ENCODE measurements around the gene FOXP1. TPM values are rescaled to one million over a fixed set of nuclear protein-coding genes. Genes with fewer than 3 reads are reported as not detected.

FOXP1 gene
- polyA plus RNA-seq, 1 donor from 2014 or later, result 5.6 TPM

DNA sequence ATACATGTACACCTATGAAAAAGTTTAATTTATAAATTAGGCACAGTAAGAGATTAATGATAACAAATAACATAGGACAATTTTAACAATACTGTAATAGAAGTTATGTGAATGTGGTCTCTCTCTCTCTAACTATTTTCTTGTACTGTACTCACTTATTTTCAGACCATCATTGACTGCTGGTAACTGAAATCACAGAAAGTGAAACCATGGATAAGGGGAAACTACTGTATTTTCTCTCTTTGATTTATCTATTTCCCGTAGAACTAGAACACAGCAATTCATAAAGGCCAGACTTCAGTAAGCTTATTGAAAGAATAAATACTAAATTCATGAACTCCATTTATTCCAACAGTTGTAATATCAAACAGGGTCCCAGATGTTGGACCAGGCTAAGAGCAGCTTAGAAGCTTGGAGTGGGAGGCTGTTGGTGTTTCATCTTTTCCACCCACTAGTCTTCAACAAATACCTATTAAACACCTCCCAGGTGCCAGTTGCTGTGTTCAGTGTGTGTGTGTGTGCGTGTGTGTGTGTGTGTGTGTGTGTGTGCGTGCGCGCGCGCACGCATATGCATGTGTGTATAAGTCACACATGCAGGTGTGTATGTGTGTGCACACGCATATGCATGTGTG, 235.4 kb downstream of the FOXP1 start:
- no peaks in the 10 kb centered on the region for H4K20me1 ChIP-seq (ENCODE audit: insufficient read depth)
- no peak overlapping the region for H3K9ac ChIP-seq (ENCODE audit: low read length)
- H3K27me3 ChIP-seq (ENCODE audit: insufficient read depth, low read depth, low read length), result no peaks in the 10 kb centered on the region
- no peak overlapping the region for H3K4me3 ChIP-seq (ENCODE audit: low read length)
- H3K4me2 ChIP-seq (ENCODE audit: low read length), result no peak overlapping the region
- no peak overlapping the region for H3K27ac ChIP-seq (ENCODE audit: low read length)
- no peaks in the 10 kb centered on the region for H3K9me3 ChIP-seq (ENCODE audit: low read length)
- H3K79me2 ChIP-seq (replicated peaks; ENCODE audit: insufficient read depth, low read length), result no peaks in the 10 kb centered on the region
- H3K36me3 ChIP-seq (ENCODE audit: insufficient read depth, low read length), result no peaks in the 10 kb centered on the region
- no peaks in the 10 kb centered on the region for H3F3A ChIP-seq (ENCODE audit: insufficient read depth, low read length, poor library complexity, severe bottlenecking)
- TF ChIP-seq, protein P1, sequence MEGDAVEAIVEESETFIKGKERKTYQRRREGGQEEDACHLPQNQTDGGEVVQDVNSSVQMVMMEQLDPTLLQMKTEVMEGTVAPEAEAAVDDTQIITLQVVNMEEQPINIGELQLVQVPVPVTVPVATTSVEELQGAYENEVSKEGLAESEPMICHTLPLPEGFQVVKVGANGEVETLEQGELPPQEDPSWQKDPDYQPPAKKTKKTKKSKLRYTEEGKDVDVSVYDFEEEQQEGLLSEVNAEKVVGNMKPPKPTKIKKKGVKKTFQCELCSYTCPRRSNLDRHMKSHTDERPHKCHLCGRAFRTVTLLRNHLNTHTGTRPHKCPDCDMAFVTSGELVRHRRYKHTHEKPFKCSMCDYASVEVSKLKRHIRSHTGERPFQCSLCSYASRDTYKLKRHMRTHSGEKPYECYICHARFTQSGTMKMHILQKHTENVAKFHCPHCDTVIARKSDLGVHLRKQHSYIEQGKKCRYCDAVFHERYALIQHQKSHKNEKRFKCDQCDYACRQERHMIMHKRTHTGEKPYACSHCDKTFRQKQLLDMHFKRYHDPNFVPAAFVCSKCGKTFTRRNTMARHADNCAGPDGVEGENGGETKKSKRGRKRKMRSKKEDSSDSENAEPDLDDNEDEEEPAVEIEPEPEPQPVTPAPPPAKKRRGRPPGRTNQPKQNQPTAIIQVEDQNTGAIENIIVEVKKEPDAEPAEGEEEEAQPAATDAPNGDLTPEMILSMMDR (IDR thresholded peaks at IDR 0.05; ENCODE audit: poor library complexity, severe bottlenecking), result no peak
- TF ChIP-seq POLR2AphosphoS5 (IDR thresholded peaks at IDR 0.05) (no peak), EP300 (conservative IDR thresholded peaks at IDR 0.05; ENCODE audit: poor library complexity, severe bottlenecking) (no peak), RAD21 (conservative IDR thresholded peaks at IDR 0.05) (no peak), TAF1 (IDR thresholded peaks at IDR 0.05; ENCODE audit: low read depth) (no peak), MXI1 (conservative IDR thresholded peaks at IDR 0.05; ENCODE audit: poor library complexity, severe bottlenecking) (no peak), EZH2 (IDR thresholded peaks at IDR 0.05; ENCODE audit: borderline replicate concordance, insufficient read depth, low read length, poor library complexity, severe bottlenecking) (no peak), SMC3 (conservative IDR thresholded peaks at IDR 0.05; ENCODE audit: poor library complexity) (no peak)
- TF ChIP-seq, protein P2, sequence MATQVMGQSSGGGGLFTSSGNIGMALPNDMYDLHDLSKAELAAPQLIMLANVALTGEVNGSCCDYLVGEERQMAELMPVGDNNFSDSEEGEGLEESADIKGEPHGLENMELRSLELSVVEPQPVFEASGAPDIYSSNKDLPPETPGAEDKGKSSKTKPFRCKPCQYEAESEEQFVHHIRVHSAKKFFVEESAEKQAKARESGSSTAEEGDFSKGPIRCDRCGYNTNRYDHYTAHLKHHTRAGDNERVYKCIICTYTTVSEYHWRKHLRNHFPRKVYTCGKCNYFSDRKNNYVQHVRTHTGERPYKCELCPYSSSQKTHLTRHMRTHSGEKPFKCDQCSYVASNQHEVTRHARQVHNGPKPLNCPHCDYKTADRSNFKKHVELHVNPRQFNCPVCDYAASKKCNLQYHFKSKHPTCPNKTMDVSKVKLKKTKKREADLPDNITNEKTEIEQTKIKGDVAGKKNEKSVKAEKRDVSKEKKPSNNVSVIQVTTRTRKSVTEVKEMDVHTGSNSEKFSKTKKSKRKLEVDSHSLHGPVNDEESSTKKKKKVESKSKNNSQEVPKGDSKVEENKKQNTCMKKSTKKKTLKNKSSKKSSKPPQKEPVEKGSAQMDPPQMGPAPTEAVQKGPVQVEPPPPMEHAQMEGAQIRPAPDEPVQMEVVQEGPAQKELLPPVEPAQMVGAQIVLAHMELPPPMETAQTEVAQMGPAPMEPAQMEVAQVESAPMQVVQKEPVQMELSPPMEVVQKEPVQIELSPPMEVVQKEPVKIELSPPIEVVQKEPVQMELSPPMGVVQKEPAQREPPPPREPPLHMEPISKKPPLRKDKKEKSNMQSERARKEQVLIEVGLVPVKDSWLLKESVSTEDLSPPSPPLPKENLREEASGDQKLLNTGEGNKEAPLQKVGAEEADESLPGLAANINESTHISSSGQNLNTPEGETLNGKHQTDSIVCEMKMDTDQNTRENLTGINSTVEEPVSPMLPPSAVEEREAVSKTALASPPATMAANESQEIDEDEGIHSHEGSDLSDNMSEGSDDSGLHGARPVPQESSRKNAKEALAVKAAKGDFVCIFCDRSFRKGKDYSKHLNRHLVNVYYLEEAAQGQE (IDR thresholded peaks at IDR 0.05; ENCODE audit: borderline replicate concordance), result no peak
- no peak overlapping the region for H2AFZ ChIP-seq (ENCODE audit: low read depth, low read length)
- no peaks in the 10 kb centered on the region for H3K9me2 ChIP-seq (ENCODE audit: insufficient read depth, low read length)

DNA sequence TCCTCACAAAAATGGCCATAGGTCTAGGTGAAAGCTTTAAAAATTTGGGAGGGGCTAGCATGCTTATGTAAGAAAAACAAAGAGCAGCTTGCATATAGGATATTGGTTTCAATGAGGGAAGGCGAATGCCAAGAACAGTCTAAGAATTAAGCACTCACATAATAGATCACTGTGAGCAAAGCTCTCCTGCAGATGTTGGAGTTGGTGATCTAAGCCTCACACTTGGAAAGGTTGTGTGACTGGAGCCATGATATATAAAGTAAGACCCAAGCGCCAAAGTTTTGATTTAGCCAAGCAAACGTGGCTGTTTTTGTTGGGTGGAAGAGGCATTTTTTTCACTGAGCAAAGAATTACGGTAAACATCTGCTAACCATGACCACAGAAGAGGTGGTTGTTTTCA, 237.5 kb downstream of the FOXP1 start:
- Histone ChIP-seq H3K9ac (ENCODE audit: low read length) (no peak overlapping the region), H3K9me3 (ENCODE audit: low read length) (no peaks in the 10 kb centered on the region), H4K20me1 (ENCODE audit: insufficient read depth) (no peaks in the 10 kb centered on the region), H3K27ac (ENCODE audit: low read length) (no peak overlapping the region), H3K4me3 (ENCODE audit: low read length) (no peak overlapping the region), H2AFZ (ENCODE audit: low read depth, low read length) (no peak overlapping the region), H3K79me2 (replicated peaks; ENCODE audit: insufficient read depth, low read length) (no peaks in the 10 kb centered on the region), H3K27me3 (ENCODE audit: insufficient read depth, low read depth, low read length) (no peaks in the 10 kb centered on the region), H3K36me3 (ENCODE audit: insufficient read depth, low read length) (no peaks in the 10 kb centered on the region), H3F3A (ENCODE audit: insufficient read depth, low read length, poor library complexity, severe bottlenecking) (no peaks in the 10 kb centered on the region), H3K9me2 (ENCODE audit: insufficient read depth, low read length) (no peaks in the 10 kb centered on the region), H3K4me2 (ENCODE audit: low read length) (no peak overlapping the region)
- no peak for TF ChIP-seq EZH2 (IDR thresholded peaks at IDR 0.05; ENCODE audit: borderline replicate concordance, insufficient read depth, low read length, poor library complexity, severe bottlenecking)
- TF ChIP-seq EP300 (conservative IDR thresholded peaks at IDR 0.05; ENCODE audit: poor library complexity, severe bottlenecking), result no peak
- TF ChIP-seq TAF1 (IDR thresholded peaks at IDR 0.05; ENCODE audit: low read depth), result no peak
- TF ChIP-seq, protein P1 (IDR thresholded peaks at IDR 0.05; ENCODE audit: poor library complexity, severe bottlenecking), result no peak
- TF ChIP-seq, protein P2 (IDR thresholded peaks at IDR 0.05; ENCODE audit: borderline replicate concordance), result no peak
- TF ChIP-seq MXI1 (conservative IDR thresholded peaks at IDR 0.05; ENCODE audit: poor library complexity, severe bottlenecking), result no peak
- no peak for TF ChIP-seq SMC3 (conservative IDR thresholded peaks at IDR 0.05; ENCODE audit: poor library complexity)
- TF ChIP-seq POLR2AphosphoS5 (IDR thresholded peaks at IDR 0.05), result no peak
